T-helper 2 cell treated with Interferon-gamma antibody and Interleukin-4, amounts not matched to agents 5 μg/mL and 100 μg/mL, for 36 hours (primary cell): ENCODE results near the gene CLK2.
A peak's percentile ranks its signal among the peaks of the same experiment; 100 is the strongest.
"Not testable (repeated sequence)": the region's sequence is repeated elsewhere in the genome, so short reads cannot be mapped to it uniquely, and the experiment has no call there.

Experiments
- DNase-seq: peaks from one replicate; pipeline ENCODE4 v3.0.0; 2021; ENCODE audit warnings: low spot score
- H3K27ac Mint-ChIP-seq: one replicate; pipeline ENCODE4 v1.8.0; 2021; ENCODE audit warnings: mild to moderate bottlenecking, mixed read lengths
- H3K27me3 Mint-ChIP-seq: one replicate; pipeline ENCODE4 v1.8.0; 2021; ENCODE audit warnings: low read depth, mixed read lengths
- H3K36me3 Mint-ChIP-seq: one replicate; pipeline ENCODE4 v1.8.0; 2021; ENCODE audit warnings: low read depth, mixed read lengths
- H3K4me1 Mint-ChIP-seq: one replicate; pipeline ENCODE4 v1.8.0; 2021; ENCODE audit warnings: low read depth, mixed read lengths
- H3K4me3 Mint-ChIP-seq: one replicate; pipeline ENCODE4 v1.8.0; 2022; ENCODE audit warnings: mild to moderate bottlenecking, moderate library complexity, mixed read lengths
- H3K9me3 Mint-ChIP-seq: one replicate; pipeline ENCODE4 v1.8.0; 2021; ENCODE audit warnings: mixed read lengths

The CLK2 gene

DNA sequence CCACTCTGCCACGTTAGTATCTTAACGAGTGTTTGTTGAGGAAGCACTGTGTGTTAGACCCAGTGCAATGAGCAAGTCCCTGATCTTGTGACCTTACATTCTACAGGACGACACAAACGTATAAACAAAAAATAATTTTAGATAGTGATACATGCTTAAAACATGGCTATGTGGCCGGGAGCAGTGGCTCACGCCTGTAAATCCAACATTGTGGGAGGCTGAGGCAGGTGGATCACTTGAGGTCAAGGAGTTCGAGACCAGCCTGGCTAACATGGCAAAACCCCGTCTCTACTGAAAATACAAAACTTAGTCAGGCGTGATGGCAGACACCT lies 45.2 kb downstream of the CLK2 start:
- DNase-seq, result no peak
- H3K27ac Mint-ChIP-seq, result peak overlapping the region; percentile 94
- H3K9me3 Mint-ChIP-seq, result no peaks in the 10 kb centered on the region
- peaks cover 19% of the 10 kb centered on the region for H3K4me1 Mint-ChIP-seq
- peak overlapping the region; percentile 97 for H3K4me3 Mint-ChIP-seq
- peaks cover 11% of the 10 kb centered on the region for H3K36me3 Mint-ChIP-seq
- H3K27me3 Mint-ChIP-seq, result no peaks in the 10 kb centered on the region

DNA sequence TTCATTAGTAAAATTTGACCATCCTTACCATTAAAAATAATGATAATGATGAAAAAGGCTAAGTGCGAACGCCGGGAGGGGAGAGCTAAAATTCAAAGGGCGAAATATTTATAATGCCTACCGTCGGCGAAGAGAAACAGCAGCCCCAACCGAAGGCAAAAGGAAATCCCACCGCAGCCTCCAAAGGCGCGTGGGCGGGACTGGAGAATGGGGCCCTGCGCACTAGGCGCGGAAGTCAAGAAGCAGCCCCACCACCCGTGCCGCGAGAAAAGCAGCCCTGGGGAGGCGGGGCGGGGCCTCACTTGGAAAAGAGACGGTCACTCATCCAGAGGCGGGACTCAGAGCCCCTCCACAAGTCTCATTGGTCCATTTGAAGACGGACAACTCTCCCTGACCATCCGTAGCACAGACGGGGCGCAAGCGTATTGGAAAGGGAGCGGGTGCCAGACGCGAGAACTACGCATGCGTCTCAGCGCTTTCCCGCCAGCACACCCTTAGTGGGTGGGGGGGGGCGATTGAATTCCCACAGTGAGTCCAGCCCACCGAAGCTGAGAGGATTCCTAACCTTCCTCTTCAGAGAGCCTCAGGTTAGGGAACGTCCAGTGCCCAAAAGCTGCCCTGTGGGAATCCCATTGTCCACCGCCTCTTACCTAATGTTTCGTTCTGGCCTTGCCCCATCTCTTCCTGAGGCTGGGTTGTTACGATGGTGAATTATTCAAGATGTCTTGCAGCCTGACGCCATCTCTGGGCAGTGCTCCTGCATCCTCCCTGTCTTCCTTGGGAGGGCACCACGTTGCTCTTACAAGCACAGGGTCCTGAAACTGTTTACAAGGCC lies 45.8 kb downstream of the CLK2 start:
- peaks cover 19% of the 10 kb centered on the region for H3K4me1 Mint-ChIP-seq
- peaks cover 11% of the 10 kb centered on the region for H3K36me3 Mint-ChIP-seq
- H3K4me3 Mint-ChIP-seq, result peak overlapping the region; percentile 97
- H3K27ac Mint-ChIP-seq, result peak overlapping the region; percentile 94
- no peaks in the 10 kb centered on the region for H3K27me3 Mint-ChIP-seq
- DNase-seq, result peak; percentile 99
- H3K9me3 Mint-ChIP-seq, result no peaks in the 10 kb centered on the region

DNA sequence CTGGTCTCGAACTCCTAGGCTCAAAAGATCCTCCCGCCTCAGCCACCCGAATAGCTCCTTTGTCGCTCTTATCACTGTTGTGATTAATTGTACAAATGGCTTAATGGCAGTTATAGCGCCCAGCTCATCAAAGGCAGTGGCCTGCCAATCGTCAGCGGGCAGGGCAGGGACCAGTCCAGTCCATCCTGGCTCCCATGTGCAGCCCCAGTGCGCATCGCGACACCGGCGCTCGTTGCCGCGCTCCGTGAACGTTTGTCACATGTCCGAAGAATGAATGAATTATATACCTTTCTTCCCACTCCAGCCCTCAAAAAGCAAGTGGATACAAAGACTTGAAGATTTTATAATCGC lies 46.4 kb downstream of the CLK2 start:
- H3K36me3 Mint-ChIP-seq, result peaks cover 11% of the 10 kb centered on the region
- H3K4me1 Mint-ChIP-seq, result peaks cover 21% of the 10 kb centered on the region
- H3K27ac Mint-ChIP-seq, result peak overlapping the region; percentile 94
- H3K27me3 Mint-ChIP-seq, result no peaks in the 10 kb centered on the region
- H3K9me3 Mint-ChIP-seq, result no peaks in the 10 kb centered on the region
- no peak for DNase-seq
- H3K4me3 Mint-ChIP-seq, result peak overlapping the region; percentile 97

DNA sequence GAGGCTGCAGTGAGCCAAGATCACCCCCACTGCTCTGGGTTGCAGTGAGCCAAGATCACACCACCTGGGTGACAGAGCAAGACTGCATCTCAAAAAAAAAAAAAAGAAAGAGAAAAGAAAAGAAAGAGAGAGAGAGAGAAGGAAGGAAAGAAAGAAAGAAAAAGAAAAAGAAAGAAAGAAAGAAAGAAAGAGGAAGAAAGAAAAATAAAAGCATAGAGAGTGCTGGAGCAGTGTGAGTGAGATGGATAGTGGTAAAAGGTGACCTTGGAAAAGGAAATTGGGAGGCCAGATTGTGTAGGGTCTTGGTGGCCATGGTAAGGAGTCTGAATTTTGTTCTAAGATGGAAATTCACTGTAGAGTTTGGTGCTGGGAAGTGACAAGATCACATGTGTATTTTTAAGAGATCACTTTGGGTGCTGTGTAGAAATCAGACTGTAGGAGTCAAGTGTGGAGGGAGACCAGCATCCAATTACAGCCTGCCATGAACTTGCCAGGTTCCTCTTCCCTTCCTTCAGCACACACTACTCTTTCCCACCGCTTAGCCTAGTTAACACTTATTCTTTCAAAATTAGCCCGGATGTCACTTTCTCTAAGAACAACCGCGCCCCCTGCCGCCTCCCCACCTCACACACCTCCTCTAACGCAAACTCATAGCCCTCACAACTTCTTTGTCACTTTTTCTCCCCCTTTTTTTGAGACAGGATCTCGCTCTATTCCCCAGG lies 47.0 kb downstream of the CLK2 start:
- peak; percentile 78 for DNase-seq
- Mint-ChIP-seq H3K9me3 (no peaks in the 10 kb centered on the region), H3K27ac (peak overlapping the region; percentile 94)

DNA sequence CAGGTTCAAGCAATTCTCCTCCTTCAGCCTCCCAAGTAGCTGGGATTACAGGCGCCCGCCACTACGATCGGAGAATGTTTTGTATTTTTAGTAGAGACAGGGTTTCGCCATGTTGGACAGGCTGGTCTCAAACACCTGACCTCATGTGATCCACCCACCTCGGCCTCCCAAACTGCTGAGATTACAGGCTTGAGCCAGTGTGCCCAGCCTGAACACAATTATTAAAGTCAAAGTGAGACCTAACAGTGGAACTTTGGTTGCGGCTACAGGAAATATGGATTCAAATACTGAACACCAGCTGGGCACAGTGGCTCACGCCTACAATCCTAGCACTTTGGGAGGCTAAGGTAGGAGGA lies 47.9 kb downstream of the CLK2 start:
- DNase-seq, H3K27me3 Mint-ChIP-seq, H3K9me3 Mint-ChIP-seq: not testable (repeated sequence)
- H3K36me3 Mint-ChIP-seq, result peaks cover 11% of the 10 kb centered on the region
- H3K4me1 Mint-ChIP-seq, result peaks cover 19% of the 10 kb centered on the region
- H3K27ac Mint-ChIP-seq, result peak overlapping the region; percentile 41
- H3K4me3 Mint-ChIP-seq, result peak overlapping the region; percentile 97

More for the DNA sequence above, 47.0 kb downstream of the CLK2 start:
- Mint-ChIP-seq H3K4me3 (peak overlapping the region; percentile 97), H3K27me3 (no peaks in the 10 kb centered on the region), H3K4me1 (peaks cover 21% of the 10 kb centered on the region), H3K36me3 (peaks cover 11% of the 10 kb centered on the region)

DNA sequence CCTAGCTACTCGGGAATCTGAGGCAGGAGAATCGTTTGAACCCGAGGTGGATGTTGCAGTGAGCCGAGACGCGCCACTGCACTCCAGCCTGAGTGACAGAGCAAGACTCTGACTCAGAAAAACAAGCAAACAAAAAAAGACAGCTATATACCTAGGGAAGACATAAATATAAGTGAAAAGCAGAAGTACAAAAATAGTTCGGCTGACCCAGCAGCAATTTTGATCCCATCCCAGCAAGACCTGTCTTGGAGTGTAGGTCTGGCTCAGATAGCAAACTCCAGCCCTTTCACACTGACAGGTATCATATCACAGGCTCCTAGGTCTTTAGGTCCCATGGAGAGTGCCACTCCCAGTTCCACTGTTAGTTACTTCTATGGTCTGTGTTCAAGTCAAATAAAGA lies 50.3 kb downstream of the CLK2 start:
- Mint-ChIP-seq H3K4me3 (no peak overlapping the region), H3K27me3 (no peaks in the 10 kb centered on the region), H3K27ac (peak overlapping the region; percentile 31), H3K9me3 (no peaks in the 10 kb centered on the region), H3K36me3 (peaks cover 14% of the 10 kb centered on the region), H3K4me1 (peaks cover 32% of the 10 kb centered on the region)
- no peak for DNase-seq

DNA sequence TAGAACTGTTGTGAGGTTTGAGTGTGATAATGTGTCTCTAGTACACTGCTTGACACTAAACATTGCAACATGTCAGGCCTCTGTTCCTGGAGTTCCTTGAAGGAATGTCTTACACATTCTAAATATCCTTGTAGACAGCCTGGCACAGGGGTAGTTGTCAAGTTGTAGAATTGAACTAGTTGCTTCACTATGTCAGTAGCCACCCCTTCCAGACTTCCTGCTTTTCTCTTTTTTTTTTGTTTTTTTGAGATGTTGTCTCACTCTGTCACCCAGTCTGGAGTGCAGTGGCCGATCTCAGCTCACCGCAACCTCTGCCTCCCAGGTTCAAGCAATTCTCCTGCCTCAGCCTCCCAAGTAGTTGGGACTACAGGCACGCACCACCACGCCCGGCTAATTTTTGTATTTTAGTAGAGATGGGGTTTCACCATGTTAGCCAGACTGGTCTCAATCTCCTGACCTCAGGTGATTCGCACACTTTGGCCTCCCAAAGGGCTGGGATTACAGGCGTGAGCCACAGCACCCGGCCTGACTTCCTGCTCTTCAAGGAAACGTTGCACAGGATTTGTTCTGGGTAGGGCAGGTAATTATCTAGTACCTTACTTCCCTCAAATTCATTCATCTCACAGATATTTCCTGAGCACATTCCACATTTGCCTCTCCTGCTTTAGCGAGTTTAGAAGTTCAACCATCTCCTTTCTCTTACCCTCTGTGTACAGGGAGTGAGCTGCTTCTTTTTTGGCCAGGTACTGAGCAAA lies 52.9 kb downstream of the CLK2 start:
- Mint-ChIP-seq H3K4me1 (peaks cover 19% of the 10 kb centered on the region), H3K27ac (peak overlapping the region; percentile 81), H3K36me3 (peaks cover 10% of the 10 kb centered on the region)
- not testable (repeated sequence) for DNase-seq, H3K9me3 Mint-ChIP-seq, H3K4me3 Mint-ChIP-seq, H3K27me3 Mint-ChIP-seq

DNA sequence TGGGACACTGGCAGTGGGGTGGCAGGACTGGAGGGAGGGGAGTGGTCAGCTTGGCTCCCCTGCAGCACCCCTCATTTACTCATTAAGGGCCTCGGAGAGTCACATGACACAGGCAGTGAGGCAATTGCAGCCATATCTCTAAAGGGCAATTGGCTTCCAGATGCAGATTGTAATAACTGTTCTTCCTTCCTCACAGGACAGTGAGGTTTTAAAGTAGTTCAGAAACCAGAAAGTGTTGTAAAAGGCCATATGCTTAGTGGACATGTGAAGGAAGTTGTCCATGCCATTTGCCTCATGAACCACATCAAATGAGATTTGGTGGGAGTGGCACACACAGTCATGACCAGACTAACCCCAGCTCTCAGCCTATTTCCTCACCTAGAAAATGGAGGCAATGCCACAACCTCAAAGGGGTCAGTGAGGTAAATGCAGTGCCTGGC lies 53.7 kb downstream of the CLK2 start:
- peaks cover 15% of the 10 kb centered on the region for H3K36me3 Mint-ChIP-seq
- DNase-seq, result no peak
- H3K4me1 Mint-ChIP-seq, result peaks cover 20% of the 10 kb centered on the region
- peak overlapping the region; percentile 29 for H3K4me3 Mint-ChIP-seq
- H3K9me3 Mint-ChIP-seq, result no peaks in the 10 kb centered on the region
- peak overlapping the region; percentile 81 for H3K27ac Mint-ChIP-seq
- no peaks in the 10 kb centered on the region for H3K27me3 Mint-ChIP-seq

DNA sequence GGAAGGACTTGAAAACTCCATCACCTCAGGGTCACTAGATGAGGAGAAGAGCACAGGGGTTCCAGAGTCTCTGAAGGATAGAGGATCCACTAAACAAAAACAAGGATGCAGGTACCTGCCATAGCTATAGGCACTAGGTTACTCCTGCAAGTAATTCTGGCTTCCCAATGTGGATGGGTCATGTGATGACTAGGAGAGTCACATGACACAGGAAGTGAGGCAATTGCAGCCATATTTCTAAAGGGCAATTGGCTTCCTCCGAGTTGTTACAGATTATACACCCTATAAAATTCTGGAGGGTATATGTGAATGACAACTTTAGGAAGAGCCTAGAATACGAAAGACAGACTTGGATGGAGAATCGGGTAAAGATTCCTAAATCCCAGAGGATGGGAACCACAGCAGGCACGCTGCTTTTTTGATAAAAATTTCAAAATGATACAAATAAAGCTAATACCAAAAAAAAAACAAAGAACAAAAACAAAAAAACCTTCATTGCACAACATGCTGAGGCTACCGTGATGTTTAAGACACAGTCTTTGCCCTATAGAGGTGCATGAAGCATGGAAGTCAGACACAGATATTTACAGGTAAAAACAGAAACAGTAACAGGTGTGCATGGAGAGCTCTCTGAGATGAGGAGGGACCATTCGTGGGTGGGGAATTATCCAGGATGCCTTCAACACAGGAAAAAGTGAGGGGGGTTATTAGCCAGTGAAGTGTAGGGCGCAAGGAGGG lies 54.3 kb downstream of the CLK2 start:
- no peaks in the 10 kb centered on the region for H3K27me3 Mint-ChIP-seq
- peak overlapping the region; percentile 81 for H3K27ac Mint-ChIP-seq
- peaks cover 20% of the 10 kb centered on the region for H3K4me1 Mint-ChIP-seq
- no peaks in the 10 kb centered on the region for H3K9me3 Mint-ChIP-seq
- peaks cover 11% of the 10 kb centered on the region for H3K36me3 Mint-ChIP-seq
- H3K4me3 Mint-ChIP-seq, result peak overlapping the region; percentile 29
- no peak for DNase-seq

DNA sequence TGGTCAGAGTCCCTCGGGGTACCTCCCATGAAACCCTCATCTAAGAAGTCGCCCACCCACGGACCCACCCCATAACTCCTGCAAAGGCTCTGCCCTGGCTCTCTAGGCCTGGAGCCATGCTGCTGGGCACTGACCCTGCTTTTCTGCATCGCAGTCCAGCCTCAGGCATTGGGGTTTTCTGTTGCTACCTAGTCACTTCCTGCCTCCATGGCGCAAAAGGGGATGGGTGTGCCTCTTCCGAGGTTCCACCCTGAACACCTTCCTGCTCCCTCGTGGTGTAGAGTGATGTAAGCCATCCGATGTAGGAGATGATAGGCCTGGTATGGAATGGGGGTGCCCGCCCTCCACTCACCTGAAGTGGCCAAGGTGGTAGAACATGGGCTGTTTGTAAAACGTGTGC lies 58.6 kb downstream of the CLK2 start:
- not testable (repeated sequence) for H3K9me3 Mint-ChIP-seq, H3K27me3 Mint-ChIP-seq, DNase-seq, H3K4me3 Mint-ChIP-seq
- Mint-ChIP-seq H3K4me1 (peaks cover 20% of the 10 kb centered on the region), H3K36me3 (peaks cover 17% of the 10 kb centered on the region), H3K27ac (peak overlapping the region; percentile 78)
